Spleen (tissue), 7 donors: ENCODE results near the gene GDPD5.

Experiments used
- CTCF ChIP-seq, 11 experiments: fragments of 200-600 bp in 7 of 11; fragments of 450-650 bp in 4 of 11; sonication (generic) in 4 of 11; IDR thresholded peaks in 8 of 11; conservative IDR thresholded peaks in 3 of 11; 1 replicate in 7 of 11; 2 replicates in 4 of 11; pipeline versions ENCODE4 v1.4.0 to v1.8.0; 2016 to 2021; ENCODE audit warnings: antibody characterized with exemption in 11 of 11, inconsistent platforms in 4 of 11, mild to moderate bottlenecking in 1 of 11
- POLR2A ChIP-seq, 3 donors: fragments of 450-650 bp; IDR thresholded peaks; one replicate each; pipeline ENCODE4 v1.5.1; 2017; ENCODE audit warnings: antibody characterized with exemption in 3 of 3, mild to moderate bottlenecking in 1 of 3
- POLR2AphosphoS5 ChIP-seq, 3 donors: sonication (generic); formaldehyde crosslinking; IDR thresholded peaks; one replicate each; pipeline ENCODE4 v1.5.1; 2017; ENCODE audit warnings: antibody characterized with exemption in 3 of 3
- donor health status: DM: no; HTN: no; CAD: no; lungs with moderate emphysema.
- donor health status: DM: no; HTN: no; CAD: no.
- donor health status: DM: no; HTN: no; CAD: no.

DNA sequence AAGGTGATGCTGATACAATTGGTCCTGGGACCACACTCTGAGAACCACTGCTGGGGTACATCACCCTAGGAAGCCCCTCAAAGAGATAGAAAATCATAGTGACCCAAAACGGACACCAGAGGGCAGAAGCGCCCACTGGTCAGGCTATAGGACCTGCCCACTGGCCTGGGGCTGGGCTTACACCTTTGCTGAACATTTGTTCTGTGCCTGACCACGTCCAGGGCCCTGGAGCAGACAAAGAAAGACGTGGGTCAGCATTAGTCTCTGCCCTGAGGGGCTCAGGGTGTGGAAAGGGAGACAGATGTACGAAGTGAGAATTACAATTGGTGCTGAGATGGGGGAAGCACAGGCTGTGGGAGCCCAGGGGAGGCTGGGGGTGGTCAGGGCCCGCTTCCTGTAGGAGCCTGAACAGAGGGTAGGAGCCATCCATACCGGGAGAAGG lies 21.9 kb upstream of the GDPD5 start:
- TF ChIP-seq POLR2A (IDR thresholded peaks at IDR 0.05) (no peak), CTCF (IDR thresholded peaks at IDR 0.05 in 8 of 11, conservative IDR thresholded peaks at IDR 0.05 in 3 of 11) (peak; percentile 28 to 84 (median 73)), POLR2AphosphoS5 (IDR thresholded peaks at IDR 0.05) (peak in 2 of 3 donors; percentile 15 to 21)
